ENCODE measurements around the gene UBL5.

The UBL5 gene

DNA sequence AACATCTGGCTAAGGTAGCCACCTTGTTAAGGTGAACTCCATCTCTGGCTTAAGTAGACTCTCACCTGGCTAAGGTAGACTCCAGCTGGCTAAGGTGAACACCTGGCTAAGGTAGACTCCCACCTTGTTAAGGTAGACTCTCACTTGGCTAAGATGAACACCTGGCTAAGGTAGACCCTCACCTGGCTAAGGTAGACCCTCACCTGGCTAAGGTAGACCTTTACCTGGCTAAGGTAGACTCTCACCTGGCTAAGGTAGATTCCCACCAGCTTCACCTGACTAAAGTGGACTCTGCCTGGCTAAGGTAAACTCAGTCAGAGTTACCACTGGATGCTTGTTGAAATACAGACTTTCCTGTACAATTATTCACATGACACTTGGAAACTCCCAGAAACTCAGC, 31.0 kb downstream of the UBL5 start:
- TF ChIP-seq, protein P1, sequence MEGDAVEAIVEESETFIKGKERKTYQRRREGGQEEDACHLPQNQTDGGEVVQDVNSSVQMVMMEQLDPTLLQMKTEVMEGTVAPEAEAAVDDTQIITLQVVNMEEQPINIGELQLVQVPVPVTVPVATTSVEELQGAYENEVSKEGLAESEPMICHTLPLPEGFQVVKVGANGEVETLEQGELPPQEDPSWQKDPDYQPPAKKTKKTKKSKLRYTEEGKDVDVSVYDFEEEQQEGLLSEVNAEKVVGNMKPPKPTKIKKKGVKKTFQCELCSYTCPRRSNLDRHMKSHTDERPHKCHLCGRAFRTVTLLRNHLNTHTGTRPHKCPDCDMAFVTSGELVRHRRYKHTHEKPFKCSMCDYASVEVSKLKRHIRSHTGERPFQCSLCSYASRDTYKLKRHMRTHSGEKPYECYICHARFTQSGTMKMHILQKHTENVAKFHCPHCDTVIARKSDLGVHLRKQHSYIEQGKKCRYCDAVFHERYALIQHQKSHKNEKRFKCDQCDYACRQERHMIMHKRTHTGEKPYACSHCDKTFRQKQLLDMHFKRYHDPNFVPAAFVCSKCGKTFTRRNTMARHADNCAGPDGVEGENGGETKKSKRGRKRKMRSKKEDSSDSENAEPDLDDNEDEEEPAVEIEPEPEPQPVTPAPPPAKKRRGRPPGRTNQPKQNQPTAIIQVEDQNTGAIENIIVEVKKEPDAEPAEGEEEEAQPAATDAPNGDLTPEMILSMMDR (IDR thresholded peaks at IDR 0.05; ENCODE audit: low read depth, low read length): no peak
- DNase-seq (ENCODE audit: extremely low read depth, low read depth): no peak

DNA sequence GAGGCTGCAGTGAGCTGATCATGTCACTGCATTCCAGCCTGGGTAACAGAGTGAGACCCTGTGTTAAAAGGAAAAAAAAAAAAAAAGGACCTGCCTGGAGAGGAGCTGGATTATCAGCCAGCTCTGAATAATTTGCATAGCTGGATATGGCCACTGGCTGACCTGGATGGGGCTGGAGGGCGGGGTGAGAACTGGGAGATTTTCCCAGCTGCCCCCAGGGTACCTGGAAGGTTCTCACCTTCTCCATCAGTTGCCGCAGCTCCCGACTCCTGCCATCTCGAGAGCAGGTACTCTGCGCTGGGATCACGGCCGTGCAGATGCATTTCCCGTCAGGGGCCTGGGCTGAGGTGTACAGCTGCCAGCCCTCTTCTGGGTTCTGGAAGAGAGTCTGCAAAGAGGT, 32.7 kb downstream of the UBL5 start:
- no peak for DNase-seq (ENCODE audit: extremely low read depth, low read depth)
- TF ChIP-seq, protein P1 (IDR thresholded peaks at IDR 0.05; ENCODE audit: low read depth, low read length): no peak

DNA sequence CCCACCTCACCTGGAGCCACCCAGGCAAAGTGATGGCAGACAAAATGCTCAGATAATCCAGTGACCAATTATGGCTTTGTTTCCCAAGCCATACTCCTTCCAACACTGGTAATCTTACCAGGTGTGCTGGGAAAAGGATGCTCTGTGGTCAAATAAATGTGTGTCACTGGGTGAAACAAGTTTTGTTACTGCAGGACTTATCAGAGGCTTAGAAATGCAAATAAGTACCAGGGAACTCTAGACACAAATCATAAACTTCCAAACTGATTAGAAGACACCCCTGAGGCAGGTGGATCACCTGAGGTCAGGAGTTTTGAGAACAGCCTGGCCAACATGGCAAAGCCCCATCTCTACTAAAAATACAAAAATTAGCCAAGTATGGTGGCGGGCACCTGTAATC, 33.8 kb downstream of the UBL5 start:
- TF ChIP-seq, protein P1 (IDR thresholded peaks at IDR 0.05; ENCODE audit: low read depth, low read length): no peak
- no peak for DNase-seq (ENCODE audit: extremely low read depth, low read depth)

DNA sequence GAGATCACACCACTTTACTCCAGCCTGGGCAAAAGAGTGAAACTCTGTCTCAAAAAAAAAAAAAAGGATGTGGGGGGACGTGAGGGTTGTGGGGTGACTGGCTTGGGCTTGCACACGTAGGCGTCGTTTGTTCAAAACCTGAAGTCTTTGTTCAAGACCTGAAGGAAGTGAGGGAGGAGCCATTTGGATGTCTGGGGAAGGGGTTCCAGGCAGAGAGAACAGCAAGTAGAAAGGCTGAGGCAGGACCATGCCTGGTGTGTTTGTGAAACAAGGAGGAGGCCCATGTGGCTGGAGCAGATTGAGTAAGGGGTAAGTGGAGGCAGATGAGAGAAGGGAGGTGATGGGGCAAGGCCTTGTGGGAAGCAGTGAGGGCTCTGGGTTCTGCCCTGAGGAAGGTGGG, 35.2 kb downstream of the UBL5 start:
- no peak for DNase-seq (ENCODE audit: extremely low read depth, low read depth)
- TF ChIP-seq, protein P1 (IDR thresholded peaks at IDR 0.05; ENCODE audit: low read depth, low read length): no peak

DNA sequence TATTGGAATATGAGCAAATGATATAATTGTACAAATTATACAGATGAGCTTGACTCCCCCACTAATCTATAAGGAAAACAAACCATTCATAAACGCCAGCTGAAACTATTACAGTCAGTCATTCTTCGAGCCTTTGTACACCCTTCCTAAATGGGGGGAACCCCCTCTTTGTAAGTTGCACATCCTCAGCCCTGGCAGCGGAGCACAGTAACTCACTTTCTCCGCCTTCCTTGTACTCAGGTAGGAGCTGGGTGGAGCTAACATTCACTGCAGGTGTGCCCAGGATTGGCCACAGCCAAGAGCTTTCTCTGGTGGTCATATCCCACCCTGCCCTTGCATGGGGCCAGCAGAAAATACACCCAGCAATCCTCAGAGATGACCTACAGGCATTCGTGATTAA, 36.0 kb downstream of the UBL5 start:
- TF ChIP-seq, protein P1 (IDR thresholded peaks at IDR 0.05; ENCODE audit: low read depth, low read length): no peak
- no peak for DNase-seq (ENCODE audit: extremely low read depth, low read depth)

DNA sequence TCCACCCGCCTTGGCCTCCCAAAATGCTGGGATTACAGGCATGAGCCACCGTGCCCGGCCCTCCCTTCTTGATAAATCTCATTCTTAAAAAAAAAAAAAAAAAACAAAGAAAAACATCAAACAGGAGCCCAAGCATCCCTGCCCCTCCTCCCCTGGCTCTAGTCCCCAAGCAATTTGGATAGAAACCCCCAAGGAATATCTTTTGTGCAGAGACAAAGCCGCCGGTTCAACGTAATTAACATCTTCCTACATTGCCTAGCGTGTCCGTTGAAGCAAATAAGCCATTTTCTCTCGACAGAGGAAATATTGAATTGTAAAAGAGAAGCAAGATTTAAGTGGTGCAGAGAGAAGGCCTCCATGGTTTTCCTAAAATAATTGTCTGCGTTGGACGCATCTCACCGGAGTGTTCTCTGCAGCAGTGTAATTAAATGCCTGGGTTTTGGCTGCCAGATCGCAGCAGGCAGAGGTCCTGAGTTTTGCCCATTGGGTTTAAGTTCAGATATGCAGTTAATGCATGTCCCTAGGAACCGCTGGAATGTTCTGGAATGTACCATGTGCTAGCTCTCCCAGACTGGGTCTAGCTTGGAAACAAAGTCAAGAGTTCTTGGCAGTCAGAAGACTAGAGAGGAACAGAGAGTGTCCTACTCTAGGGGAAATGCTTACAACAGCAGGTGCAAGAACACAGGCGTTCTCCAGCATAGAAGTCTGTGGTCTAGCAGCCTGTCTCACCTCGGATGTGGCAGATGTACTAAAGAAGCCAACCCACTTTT, 38.2 kb downstream of the UBL5 start:
- TF ChIP-seq, protein P1 (IDR thresholded peaks at IDR 0.05; ENCODE audit: low read depth, low read length): no peak
- no peak for DNase-seq (ENCODE audit: extremely low read depth, low read depth)

DNA sequence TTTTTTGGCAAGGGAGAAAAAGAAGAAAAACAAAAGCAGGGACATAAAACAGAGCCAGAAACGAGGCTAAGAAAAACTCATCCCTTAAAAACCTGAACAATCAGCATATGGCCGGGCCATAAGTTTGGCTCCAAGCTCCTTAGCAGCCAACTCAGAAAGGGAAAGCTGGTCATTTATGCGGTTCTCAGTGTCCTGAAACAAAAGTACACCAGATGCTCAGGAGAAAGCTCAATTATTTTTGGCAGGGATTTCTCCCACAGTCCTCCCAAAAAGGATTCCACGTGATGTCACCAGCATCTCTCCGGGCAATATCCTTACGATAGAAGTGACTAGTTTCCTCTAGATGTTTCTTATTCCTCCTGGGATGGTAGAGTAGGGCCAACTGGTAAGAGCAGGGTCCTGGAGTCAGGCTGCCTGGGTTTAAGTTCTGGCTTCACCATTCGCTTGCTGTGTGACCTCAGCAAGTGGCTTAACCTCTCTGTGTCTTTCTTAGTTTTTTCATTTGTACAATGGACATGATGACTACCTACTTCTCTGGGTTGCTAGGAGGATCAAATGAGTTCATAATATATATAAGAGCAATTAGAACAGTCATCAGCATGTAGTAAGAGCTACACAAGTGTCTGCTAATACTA, 41.4 kb downstream of the UBL5 start:
- no peak for DNase-seq (ENCODE audit: extremely low read depth, low read depth)

More for the DNA sequence above, 41.4 kb downstream of the UBL5 start:
- TF ChIP-seq, protein P1 (IDR thresholded peaks at IDR 0.05; ENCODE audit: low read depth, low read length): no peak
